Spinal cord (tissue), 10 donors: ENCODE results near the gene SPECC1. TPM values are rescaled to one million over a fixed set of nuclear protein-coding genes. Genes with fewer than 3 reads are reported as not detected.
"Not testable (repeated sequence)": the region's sequence is repeated elsewhere in the genome, so short reads cannot be mapped to it uniquely, and the experiment has no call there.

Source experiments
- DNase-seq, 6 donors: peaks; one replicate each; pipeline versions ENCODE4 v3.0.0 to v3.0.0-alpha.2; 2013 to 2015; ENCODE audit warnings: low spot score in 6 of 6, low read depth in 4 of 6
- H3K27ac ChIP-seq: one replicate; pipeline ENCODE4 v1.5.1; 2013; ENCODE audit warnings: low read depth, low read length, control low read depth
- H3K27me3 ChIP-seq: one replicate; pipeline ENCODE4 v1.6.1; 2013; ENCODE audit warnings: low read length; ENCODE audit not compliant: control insufficient read depth, insufficient read depth
- H3K36me3 ChIP-seq: one replicate; pipeline ENCODE4 v1.6.1; 2013; ENCODE audit warnings: low read length; ENCODE audit not compliant: control insufficient read depth, insufficient read depth
- H3K4me1 ChIP-seq: one replicate; pipeline ENCODE4 v1.6.1; 2013; ENCODE audit warnings: low read length; ENCODE audit not compliant: control insufficient read depth, insufficient read depth
- H3K4me3 ChIP-seq: one replicate; pipeline ENCODE4 v1.5.1; 2013; ENCODE audit warnings: low read depth, low read length, control low read depth
- H3K9me3 ChIP-seq: one replicate; pipeline ENCODE4 v1.6.1; 2013; ENCODE audit warnings: low read length; ENCODE audit not compliant: control insufficient read depth, insufficient read depth
- WGBS: methylation state at CpG from one replicate; pipeline ENCODE4 v1.1.5; 2013; ENCODE audit warnings: missing lambda C conversion rate; ENCODE audit not compliant: insufficient coverage; 5-methylcytosine and 5-hydroxymethylcytosine counted together
- polyA plus RNA-seq, 2 donors: library from polyadenylated mRNA; unstranded; fragments of 120-200 nt; gene quantifications; one replicate each; pipeline ENCODE4 v1.2.1, GENCODE V29; 2013; ENCODE audit not compliant: insufficient read length in 2 of 2
- total RNA-seq, 2 donors: library from RNA; depleted of rRNA in 1 of 2; stranded (reverse); fragments of 120-200 nt in 1 of 2; fragments of >200 nt in 1 of 2; gene quantifications; one replicate each; pipeline versions ENCODE4 v1.2.3 to v1.2.4, GENCODE V29; 2013 to 2014
- donor health status: healthy.

Gene SPECC1
- total and polyA plus RNA-seq, 4 donors, result 45.6 to 52.1 (median 49.9) TPM

- DNase-seq, result no peak
- peaks cover 11% of the 10 kb centered on the region for H3K4me1 ChIP-seq
- no peaks in the 10 kb centered on the region for H3K27me3 ChIP-seq
- WGBS, result no CpG with 5 or more reads among the region's 1 CpG
- H3K9me3 ChIP-seq, result no peaks in the 10 kb centered on the region
- H3K36me3 ChIP-seq, result no peaks in the 10 kb centered on the region
- H3K4me3 ChIP-seq, result no peak overlapping the region
- H3K27ac ChIP-seq, result no peak overlapping the region
Measured at GRCh38 chr17:20180661-20181060, 171.5 kb downstream of the SPECC1 start.

DNA sequence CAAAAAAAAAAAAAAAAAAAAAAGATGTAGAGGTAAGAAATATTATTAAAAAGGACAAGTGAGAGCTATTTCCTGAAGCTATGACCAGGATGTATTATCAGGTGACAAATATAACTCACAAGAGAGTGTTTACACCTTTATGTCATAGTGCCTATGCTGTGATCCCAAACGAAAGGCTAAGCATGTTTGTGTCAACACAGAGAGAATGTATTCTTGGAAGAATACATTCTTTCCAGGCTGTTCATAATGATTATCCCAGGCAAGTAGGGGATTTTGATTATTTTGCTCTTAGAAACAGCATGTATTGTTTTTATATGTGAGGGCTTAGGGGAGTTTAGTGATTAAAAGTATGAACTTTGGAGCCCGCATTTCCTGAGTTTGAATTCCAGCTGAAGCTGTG lies 175.0 kb downstream of the SPECC1 start:
- H3K4me3 ChIP-seq, result no peak overlapping the region
- H3K4me1 ChIP-seq, result peaks cover 26% of the 10 kb centered on the region
- DNase-seq, result no peak
- H3K27ac ChIP-seq, result no peak overlapping the region
- no peaks in the 10 kb centered on the region for H3K36me3 ChIP-seq
- no peaks in the 10 kb centered on the region for H3K27me3 ChIP-seq
- 100% methylated on average over 1 of the region's 2 CpGs for WGBS
- no peaks in the 10 kb centered on the region for H3K9me3 ChIP-seq

GRCh38 chr17:20184977-20185619 lies 175.9 kb downstream of the SPECC1 start:
- no peaks in the 10 kb centered on the region for H3K27me3 ChIP-seq
- H3K36me3 ChIP-seq, result no peaks in the 10 kb centered on the region
- H3K4me1 ChIP-seq, result peaks cover 27% of the 10 kb centered on the region
- no peaks in the 10 kb centered on the region for H3K9me3 ChIP-seq
- DNase-seq, result no peak
- WGBS, result 69% methylated on average over 8 of the region's 10 CpGs
- H3K27ac ChIP-seq, result peak overlapping the region; percentile 47
- no peak overlapping the region for H3K4me3 ChIP-seq

DNA sequence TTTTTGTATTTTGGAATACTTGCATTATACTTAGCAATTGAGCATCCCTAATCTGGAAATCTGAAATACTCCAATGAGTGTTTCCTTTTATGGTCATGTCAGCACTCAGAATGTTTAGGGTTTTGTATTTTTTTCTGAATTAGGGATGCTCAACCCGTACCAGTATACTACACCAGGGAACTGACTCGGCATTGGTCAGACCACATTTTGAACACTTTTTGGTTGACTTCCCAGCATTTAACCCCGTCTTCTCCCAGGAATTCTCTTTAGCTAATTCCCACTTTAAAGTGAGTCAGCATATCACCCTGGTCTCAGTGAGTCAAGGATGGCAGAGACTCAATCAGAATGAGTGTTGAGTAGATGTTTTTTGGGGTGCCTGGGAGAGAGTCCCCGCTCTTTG lies 177.9 kb downstream of the SPECC1 start:
- Histone ChIP-seq H3K4me3 (no peak overlapping the region), H3K27ac (peak overlapping the region; percentile 90), H3K36me3 (no peaks in the 10 kb centered on the region), H3K9me3 (no peaks in the 10 kb centered on the region), H3K27me3 (no peaks in the 10 kb centered on the region), H3K4me1 (peaks cover 36% of the 10 kb centered on the region)
- no peak for DNase-seq
- 100% methylated on average over 1 of the region's 4 CpGs for WGBS

DNA sequence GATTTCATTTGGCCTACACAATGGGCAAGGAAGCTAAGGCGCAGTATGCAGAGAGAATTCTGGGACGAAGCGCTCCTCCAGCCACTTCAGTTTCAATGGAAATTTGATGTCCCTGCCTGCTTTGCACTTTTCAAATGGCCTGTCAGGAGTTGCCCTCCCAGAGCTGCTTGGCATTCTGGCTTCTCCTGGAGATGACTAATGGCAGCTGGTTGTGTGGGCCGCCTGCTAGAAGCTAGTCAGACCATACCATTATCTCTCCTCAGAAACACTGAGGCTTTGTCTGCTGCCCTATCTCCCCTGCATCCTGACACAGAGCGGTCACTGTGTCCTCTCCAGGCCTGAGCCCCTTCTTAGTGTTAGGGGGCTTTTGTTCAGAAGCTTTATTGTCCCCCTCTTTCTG lies 180.1 kb downstream of the SPECC1 start:
- Histone ChIP-seq H3K4me3 (no peak overlapping the region), H3K36me3 (no peaks in the 10 kb centered on the region), H3K9me3 (no peaks in the 10 kb centered on the region), H3K4me1 (peaks cover 38% of the 10 kb centered on the region), H3K27ac (peak overlapping the region; percentile 90), H3K27me3 (no peaks in the 10 kb centered on the region)
- peak; percentile 56 to 92 (median 70) for DNase-seq
- no CpG with 5 or more reads among the region's 5 CpGs for WGBS

GRCh38 chr17:20189979-20190378 lies 180.8 kb downstream of the SPECC1 start:
- Histone ChIP-seq H3K9me3 (peaks cover 3% of the 10 kb centered on the region), H3K27me3 (no peaks in the 10 kb centered on the region), H3K27ac (peak overlapping the region; percentile 90), H3K4me1 (peaks cover 37% of the 10 kb centered on the region), H3K36me3 (no peaks in the 10 kb centered on the region), H3K4me3 (no peak overlapping the region)
- DNase-seq, result peak in 2 of 6 donors; percentile 27 to 49
- WGBS, result no CpG with 5 or more reads among the region's 2 CpGs

GRCh38 chr17:20190605-20191004 lies 181.4 kb downstream of the SPECC1 start:
- H3K27ac ChIP-seq, result peak overlapping the region; percentile 90
- no peaks in the 10 kb centered on the region for H3K36me3 ChIP-seq
- WGBS, result no CpG with 5 or more reads among the region's 3 CpGs
- DNase-seq, result no peak
- peaks cover 3% of the 10 kb centered on the region for H3K9me3 ChIP-seq
- no peaks in the 10 kb centered on the region for H3K27me3 ChIP-seq
- no peak overlapping the region for H3K4me3 ChIP-seq
- H3K4me1 ChIP-seq, result peaks cover 32% of the 10 kb centered on the region

DNA sequence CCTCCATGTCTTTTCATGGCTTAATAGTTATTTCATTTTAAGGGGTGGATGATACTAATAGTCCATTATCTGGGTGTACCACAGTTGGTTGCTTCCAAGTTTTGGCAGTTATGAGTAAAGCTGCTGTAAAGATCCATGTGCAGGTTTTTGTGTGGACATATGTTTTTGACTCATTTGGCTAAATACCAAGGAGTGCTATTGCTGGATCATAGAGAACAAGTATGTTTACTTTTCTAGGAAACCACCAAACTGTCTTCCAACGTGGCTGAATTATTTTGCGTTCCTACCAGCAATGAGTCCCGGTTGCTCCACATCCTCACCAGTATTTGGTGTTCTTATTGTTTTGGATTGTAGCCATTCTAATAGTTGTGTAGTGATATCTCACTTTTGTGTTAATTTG lies 181.9 kb downstream of the SPECC1 start:
- peak in 2 of 6 donors; percentile 29 to 63 for DNase-seq
- H3K27me3 ChIP-seq, result no peaks in the 10 kb centered on the region
- no peaks in the 10 kb centered on the region for H3K36me3 ChIP-seq
- peak overlapping the region; percentile 90 for H3K27ac ChIP-seq
- peaks cover 3% of the 10 kb centered on the region for H3K9me3 ChIP-seq
- WGBS, result no CpG with 5 or more reads among the region's 3 CpGs
- peaks cover 30% of the 10 kb centered on the region for H3K4me1 ChIP-seq
- H3K4me3 ChIP-seq, result no peak overlapping the region

DNA sequence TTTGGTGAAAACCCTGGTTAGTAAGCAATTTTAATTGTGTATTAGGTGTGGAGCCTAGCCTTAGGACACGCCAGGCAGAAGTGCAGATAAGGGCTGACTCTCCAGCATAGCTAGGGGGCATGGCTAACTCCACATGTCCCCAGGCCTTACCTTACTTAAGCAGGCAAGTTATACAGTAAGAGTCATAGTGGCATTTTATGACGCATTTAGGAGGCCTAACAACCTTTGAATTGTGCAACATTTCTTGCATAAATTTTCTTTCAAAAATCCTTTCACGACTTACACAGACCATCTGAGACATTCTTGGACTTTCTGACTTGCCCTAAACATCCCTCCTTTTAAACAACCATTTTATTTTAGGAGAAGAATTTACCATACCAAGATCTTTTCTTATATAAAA lies 187.1 kb downstream of the SPECC1 start:
- DNase-seq, H3K4me3 ChIP-seq, H3K27ac ChIP-seq, H3K27me3 ChIP-seq, H3K36me3 ChIP-seq, H3K9me3 ChIP-seq: not testable (repeated sequence)
- WGBS, result 100% methylated on average over 2 of the region's 3 CpGs
- peaks cover 11% of the 10 kb centered on the region for H3K4me1 ChIP-seq

- no peak overlapping the region for H3K4me3 ChIP-seq
- no peak for DNase-seq
- H3K9me3 ChIP-seq, result peaks cover 6% of the 10 kb centered on the region
- WGBS, result 100% methylated on average over 2 of the region's 5 CpGs
- peaks cover 8% of the 10 kb centered on the region for H3K4me1 ChIP-seq
- no peaks in the 10 kb centered on the region for H3K36me3 ChIP-seq
- H3K27me3 ChIP-seq, result no peaks in the 10 kb centered on the region
- H3K27ac ChIP-seq, result no peak overlapping the region
Measured at GRCh38 chr17:20197272-20197926, 188.2 kb downstream of the SPECC1 start.
